Measurements from ENCODE around the gene MOG. TPM values are rescaled to one million over a fixed set of nuclear protein-coding genes. Genes with fewer than 3 reads are reported as not detected.

MOG gene
- total RNA-seq, 1 donor from 2014 or later, result 5.4 TPM

GRCh38 chr6:29709188-29709587 is 52.3 kb downstream of the MOG start:
- DNase-seq (no peak), ATAC-seq (no peak)
- intact Hi-C loops (cut with micrococcal nuclease), result no loop called here

GRCh38 chr6:29710281-29710941 is 53.5 kb downstream of the MOG start:
- ATAC-seq (no peak), DNase-seq (no peak)
- intact Hi-C loops (cut with micrococcal nuclease), result no loop called here

DNA sequence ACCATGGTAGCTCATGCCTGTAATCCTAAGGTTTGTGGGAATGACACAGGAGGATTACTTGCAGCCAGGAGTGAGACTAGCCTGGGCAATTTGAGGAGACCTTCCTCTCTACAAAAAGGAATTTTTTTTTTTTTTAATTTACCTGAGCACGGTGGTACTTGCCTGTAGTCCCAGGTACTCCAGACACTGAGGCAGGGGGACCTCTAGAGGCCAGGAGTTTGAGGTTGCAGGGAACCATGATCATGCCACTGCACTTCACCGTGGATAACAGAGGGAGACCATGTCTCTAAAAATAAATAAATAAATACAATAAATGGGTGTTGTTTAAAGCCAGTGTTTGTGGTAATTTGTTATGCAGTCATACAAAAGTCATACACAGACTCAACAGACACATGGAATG is 64.0 kb downstream of the MOG start:
- intact Hi-C loops (cut with micrococcal nuclease), result no loop called here
- no peak for DNase-seq
- no peak for ATAC-seq

Other genes with a start within 250 kb of the MOG start
- not detected for gene OR12D1, start 242.2 kb upstream of the MOG start, total RNA-seq
- gene OR10C1, start 217.8 kb upstream of the MOG start, total RNA-seq, result not detected
- gene OR11A1, start 200.0 kb upstream of the MOG start, total RNA-seq, result not detected
- not detected for gene OR2H1, start 199.9 kb upstream of the MOG start, total RNA-seq
- 0.40 TPM for gene MAS1L, start 169.1 kb upstream of the MOG start, total RNA-seq
- gene UBD, start 97.4 kb upstream of the MOG start, total RNA-seq, result not detected
- not detected for gene OR2H2, start 72.0 kb upstream of the MOG start, total RNA-seq
- gene GABBR1, start 23.9 kb upstream of the MOG start, total RNA-seq, result 22.6 TPM
- not detected for gene ZFP57, start 24.1 kb downstream of the MOG start, total RNA-seq
- 32.3 TPM for gene HLA-F, start 66.3 kb downstream of the MOG start, total RNA-seq
- not detected for gene HLA-G, start 170.7 kb downstream of the MOG start, total RNA-seq